SK-N-MC (cell line): ENCODE data around the gene IL18.

Experiments used
- EZH2 ChIP-seq: fragments of 200-600 bp; sonication (generic); IDR thresholded peaks from one replicate; pipeline ENCODE4 v1.6.1; 2017; ENCODE audit warnings: antibody characterized with exemption
- POLR2AphosphoS5 ChIP-seq: IDR thresholded peaks from 2 replicates; pipeline ENCODE4 v1.6.1; 2012; ENCODE audit warnings: mild to moderate bottlenecking, low read depth, low read length, borderline replicate concordance

GRCh38 chr11:112114460-112114859, 49.4 kb downstream of the IL18 start:
- TF ChIP-seq POLR2AphosphoS5 (no peak), EZH2 (no peak)
